GM12892 (cell line): Measurements from ENCODE around the gene TRAPPC14.

Experiments
- POLR2A ChIP-seq: IDR thresholded peaks from 2 replicates; pipeline ENCODE4 v1.6.1; 2011; ENCODE audit warnings: low read depth, low read length, control low read depth
- POLR2AphosphoS5 ChIP-seq: IDR thresholded peaks from 2 replicates; pipeline ENCODE4 v1.6.1; 2011; ENCODE audit warnings: low read depth, low read length, control low read depth
- TAF1 ChIP-seq: IDR thresholded peaks from 2 replicates; pipeline ENCODE4 v1.6.1; 2011; ENCODE audit warnings: low read depth, mild to moderate bottlenecking, control low read depth, low read length, borderline replicate concordance

DNA sequence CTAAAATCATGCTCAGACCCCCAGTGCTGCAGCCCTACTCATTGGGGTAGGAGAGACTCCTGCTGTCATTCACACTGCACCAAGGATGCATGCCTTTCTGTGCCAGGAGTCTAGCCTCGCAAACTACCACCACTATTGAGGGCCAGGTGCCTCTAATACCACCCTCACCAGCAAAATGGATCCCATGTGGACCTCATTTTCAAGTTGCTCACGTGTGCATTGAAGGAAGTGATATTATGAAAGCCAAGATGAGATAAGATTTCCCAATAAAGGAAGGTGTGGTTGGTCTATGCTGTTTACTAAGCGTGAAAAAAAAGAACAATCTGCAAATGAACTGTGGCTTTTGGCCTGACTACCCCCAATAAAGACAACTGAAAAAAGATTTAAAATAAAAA is 17.0 kb downstream of the TRAPPC14 start:
- TF ChIP-seq POLR2AphosphoS5 = no peak
- no peak for TF ChIP-seq POLR2A
- TF ChIP-seq TAF1 = no peak
